ENCODE measurements around the gene ARL5A.

Gene ARL5A

DNA sequence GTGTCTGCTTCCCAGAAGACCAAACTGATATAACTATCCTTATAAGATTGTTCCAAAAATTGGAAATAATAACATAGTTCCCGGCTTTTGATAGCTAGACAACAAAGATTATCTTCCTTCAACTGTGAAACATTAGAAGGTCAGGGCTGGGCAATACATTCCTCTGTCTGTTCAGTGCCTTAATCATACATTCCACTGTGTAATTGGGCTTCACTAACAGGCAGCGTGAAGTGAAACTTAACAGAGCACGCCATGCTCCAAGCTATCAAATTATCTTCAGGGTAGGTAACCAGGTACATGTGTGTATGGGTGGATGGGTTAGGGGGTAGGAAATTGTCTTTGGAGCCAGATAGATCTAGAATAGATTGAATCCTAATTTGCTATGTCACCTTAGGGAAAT lies 23.5 kb upstream of the ARL5A start:
- TF ChIP-seq CEBPB (IDR thresholded peaks at IDR 0.05) (no peak), RAD21 (IDR thresholded peaks at IDR 0.05; ENCODE audit: low read depth) (peak; percentile 4; the same call in 1 of the 2 replicates), EP300 (IDR thresholded peaks at IDR 0.05; ENCODE audit: borderline replicate concordance) (peak; percentile 71; the same call in 1 of the 2 replicates), TCF12 (IDR thresholded peaks at IDR 0.05; ENCODE audit: low read depth) (peak; percentile 62), TEAD4 (IDR thresholded peaks at IDR 0.05) (peak; percentile 95), EGR1 (IDR thresholded peaks at IDR 0.05) (no peak), YY1 (IDR thresholded peaks at IDR 0.05; ENCODE audit: low read depth) (no peak), TAF1 (IDR thresholded peaks at IDR 0.05; ENCODE audit: low read depth) (no peak), FOXM1 (IDR thresholded peaks at IDR 0.05; ENCODE audit: borderline replicate concordance, low read depth) (no peak; the same call in 1 of the 2 replicates), ZBTB7A (IDR thresholded peaks at IDR 0.05; ENCODE audit: low read depth) (no peak), CREB1 (IDR thresholded peaks at IDR 0.05; ENCODE audit: low read depth) (no peak), NFIC (IDR thresholded peaks at IDR 0.05) (peak; percentile 44; the same call in 1 of the 2 replicates)
- TF ChIP-seq, protein P1, sequence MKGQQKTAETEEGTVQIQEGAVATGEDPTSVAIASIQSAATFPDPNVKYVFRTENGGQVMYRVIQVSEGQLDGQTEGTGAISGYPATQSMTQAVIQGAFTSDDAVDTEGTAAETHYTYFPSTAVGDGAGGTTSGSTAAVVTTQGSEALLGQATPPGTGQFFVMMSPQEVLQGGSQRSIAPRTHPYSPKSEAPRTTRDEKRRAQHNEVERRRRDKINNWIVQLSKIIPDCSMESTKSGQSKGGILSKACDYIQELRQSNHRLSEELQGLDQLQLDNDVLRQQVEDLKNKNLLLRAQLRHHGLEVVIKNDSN (IDR thresholded peaks at IDR 0.05): no peak
- TF ChIP-seq, protein P2, sequence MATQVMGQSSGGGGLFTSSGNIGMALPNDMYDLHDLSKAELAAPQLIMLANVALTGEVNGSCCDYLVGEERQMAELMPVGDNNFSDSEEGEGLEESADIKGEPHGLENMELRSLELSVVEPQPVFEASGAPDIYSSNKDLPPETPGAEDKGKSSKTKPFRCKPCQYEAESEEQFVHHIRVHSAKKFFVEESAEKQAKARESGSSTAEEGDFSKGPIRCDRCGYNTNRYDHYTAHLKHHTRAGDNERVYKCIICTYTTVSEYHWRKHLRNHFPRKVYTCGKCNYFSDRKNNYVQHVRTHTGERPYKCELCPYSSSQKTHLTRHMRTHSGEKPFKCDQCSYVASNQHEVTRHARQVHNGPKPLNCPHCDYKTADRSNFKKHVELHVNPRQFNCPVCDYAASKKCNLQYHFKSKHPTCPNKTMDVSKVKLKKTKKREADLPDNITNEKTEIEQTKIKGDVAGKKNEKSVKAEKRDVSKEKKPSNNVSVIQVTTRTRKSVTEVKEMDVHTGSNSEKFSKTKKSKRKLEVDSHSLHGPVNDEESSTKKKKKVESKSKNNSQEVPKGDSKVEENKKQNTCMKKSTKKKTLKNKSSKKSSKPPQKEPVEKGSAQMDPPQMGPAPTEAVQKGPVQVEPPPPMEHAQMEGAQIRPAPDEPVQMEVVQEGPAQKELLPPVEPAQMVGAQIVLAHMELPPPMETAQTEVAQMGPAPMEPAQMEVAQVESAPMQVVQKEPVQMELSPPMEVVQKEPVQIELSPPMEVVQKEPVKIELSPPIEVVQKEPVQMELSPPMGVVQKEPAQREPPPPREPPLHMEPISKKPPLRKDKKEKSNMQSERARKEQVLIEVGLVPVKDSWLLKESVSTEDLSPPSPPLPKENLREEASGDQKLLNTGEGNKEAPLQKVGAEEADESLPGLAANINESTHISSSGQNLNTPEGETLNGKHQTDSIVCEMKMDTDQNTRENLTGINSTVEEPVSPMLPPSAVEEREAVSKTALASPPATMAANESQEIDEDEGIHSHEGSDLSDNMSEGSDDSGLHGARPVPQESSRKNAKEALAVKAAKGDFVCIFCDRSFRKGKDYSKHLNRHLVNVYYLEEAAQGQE (IDR thresholded peaks at IDR 0.05; ENCODE audit: low read depth): no peak
- TF ChIP-seq, protein P3, sequence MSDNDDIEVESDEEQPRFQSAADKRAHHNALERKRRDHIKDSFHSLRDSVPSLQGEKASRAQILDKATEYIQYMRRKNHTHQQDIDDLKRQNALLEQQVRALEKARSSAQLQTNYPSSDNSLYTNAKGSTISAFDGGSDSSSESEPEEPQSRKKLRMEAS (IDR thresholded peaks at IDR 0.05): peak; percentile 59; the same call in 1 of the 2 replicates

DNA sequence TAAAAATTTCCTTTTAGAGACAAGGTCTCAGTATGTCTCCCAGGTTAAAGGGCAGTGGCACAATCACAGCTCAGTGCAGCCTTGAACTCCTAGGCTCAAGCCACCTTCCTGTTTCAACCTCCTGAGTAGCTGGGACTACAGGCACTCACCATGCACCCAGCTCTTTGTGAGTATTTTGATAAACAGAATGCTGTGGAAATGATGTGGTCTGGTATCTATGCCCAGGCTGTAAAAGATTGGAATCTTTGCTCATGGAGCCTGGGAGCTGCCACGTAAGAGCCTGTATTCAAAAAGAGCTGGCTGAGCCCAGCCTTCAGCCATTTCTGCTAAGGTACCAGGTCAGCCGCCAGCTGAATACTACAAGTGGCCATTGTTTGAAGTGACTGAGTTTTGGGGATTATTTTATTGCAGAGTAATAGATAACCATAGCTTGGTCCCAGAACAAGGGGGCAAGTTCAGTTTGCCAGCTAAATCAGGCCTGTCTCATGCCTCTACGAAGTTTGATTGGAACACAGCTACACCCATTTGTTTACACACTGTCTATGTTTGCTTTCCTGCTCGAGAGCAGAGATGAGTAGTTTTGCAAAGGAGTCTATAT lies 21.3 kb upstream of the ARL5A start:
- no peak for TF ChIP-seq TAF1 (IDR thresholded peaks at IDR 0.05; ENCODE audit: low read depth)
- TF ChIP-seq, protein P2 (IDR thresholded peaks at IDR 0.05; ENCODE audit: low read depth): no peak
- TF ChIP-seq TCF12 (IDR thresholded peaks at IDR 0.05; ENCODE audit: low read depth): no peak
- no peak for TF ChIP-seq ZBTB7A (IDR thresholded peaks at IDR 0.05; ENCODE audit: low read depth)

DNA sequence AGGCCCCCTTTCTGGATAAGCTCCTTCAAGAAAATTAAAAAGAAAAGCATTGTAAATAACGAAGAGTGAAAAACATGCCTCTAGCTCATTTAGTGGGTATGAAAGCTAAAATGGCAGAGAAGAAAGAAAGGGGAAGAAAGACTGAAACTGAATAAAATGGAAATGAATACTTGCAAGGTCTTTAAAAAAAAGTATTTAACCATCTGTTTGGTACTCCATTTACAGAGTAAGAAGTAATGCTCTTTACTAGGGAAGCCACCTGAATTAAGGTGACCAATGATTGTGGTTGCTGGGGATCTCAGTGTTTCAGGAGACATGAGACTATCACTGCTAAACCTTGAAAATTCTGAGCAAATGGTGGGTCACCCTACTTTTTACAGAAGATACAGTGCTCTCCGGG lies 17.7 kb upstream of the ARL5A start:
- TF ChIP-seq TCF12 (IDR thresholded peaks at IDR 0.05; ENCODE audit: low read depth) (no peak), FOXM1 (IDR thresholded peaks at IDR 0.05; ENCODE audit: borderline replicate concordance, low read depth) (no peak), NFIC (IDR thresholded peaks at IDR 0.05) (no peak), CREB1 (IDR thresholded peaks at IDR 0.05; ENCODE audit: low read depth) (no peak), ZBTB7A (IDR thresholded peaks at IDR 0.05; ENCODE audit: low read depth) (no peak), EGR1 (IDR thresholded peaks at IDR 0.05) (no peak), EP300 (IDR thresholded peaks at IDR 0.05; ENCODE audit: borderline replicate concordance) (no peak), TEAD4 (IDR thresholded peaks at IDR 0.05) (no peak), CEBPB (IDR thresholded peaks at IDR 0.05) (no peak), TAF1 (IDR thresholded peaks at IDR 0.05; ENCODE audit: low read depth) (no peak), YY1 (IDR thresholded peaks at IDR 0.05; ENCODE audit: low read depth) (no peak), RAD21 (IDR thresholded peaks at IDR 0.05; ENCODE audit: low read depth) (no peak)
- TF ChIP-seq, protein P1 (IDR thresholded peaks at IDR 0.05): no peak
- TF ChIP-seq, protein P3 (IDR thresholded peaks at IDR 0.05): no peak
- TF ChIP-seq, protein P2 (IDR thresholded peaks at IDR 0.05; ENCODE audit: low read depth): no peak

DNA sequence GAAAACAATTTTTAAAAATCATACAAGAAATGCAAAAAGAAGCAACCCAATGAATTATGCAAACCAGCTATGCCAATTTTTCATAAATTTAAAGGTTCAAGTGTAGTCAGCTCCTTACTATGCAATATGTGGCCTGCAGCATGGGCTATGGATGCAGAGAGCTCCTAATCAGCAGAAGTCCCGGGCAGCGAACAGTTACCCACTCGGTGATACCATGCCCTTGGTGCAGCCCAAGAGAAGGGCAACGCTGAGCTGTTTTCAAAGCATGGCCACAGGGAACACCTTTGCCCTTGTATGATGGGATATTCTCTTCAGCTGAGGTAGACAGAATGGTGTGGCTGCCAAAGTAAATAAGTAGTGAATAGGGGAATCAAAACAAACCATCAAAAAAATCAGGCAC lies 17.3 kb upstream of the ARL5A start:
- TF ChIP-seq RAD21 (IDR thresholded peaks at IDR 0.05; ENCODE audit: low read depth) (no peak), EGR1 (IDR thresholded peaks at IDR 0.05) (no peak), EP300 (IDR thresholded peaks at IDR 0.05; ENCODE audit: borderline replicate concordance) (no peak), CEBPB (IDR thresholded peaks at IDR 0.05) (no peak), TEAD4 (IDR thresholded peaks at IDR 0.05) (no peak), FOXM1 (IDR thresholded peaks at IDR 0.05; ENCODE audit: borderline replicate concordance, low read depth) (no peak), NFIC (IDR thresholded peaks at IDR 0.05) (no peak), ZBTB7A (IDR thresholded peaks at IDR 0.05; ENCODE audit: low read depth) (no peak), TCF12 (IDR thresholded peaks at IDR 0.05; ENCODE audit: low read depth) (no peak), YY1 (IDR thresholded peaks at IDR 0.05; ENCODE audit: low read depth) (no peak), TAF1 (IDR thresholded peaks at IDR 0.05; ENCODE audit: low read depth) (no peak)
- TF ChIP-seq, protein P1 (IDR thresholded peaks at IDR 0.05): no peak
- TF ChIP-seq, protein P3 (IDR thresholded peaks at IDR 0.05): no peak
- TF ChIP-seq, protein P2 (IDR thresholded peaks at IDR 0.05; ENCODE audit: low read depth): no peak
